ENCODE data around the gene METTL8.

METTL8 gene

GRCh38 chr2:171348056-171348455 is 85.7 kb downstream of the METTL8 start:
- no peaks in the 10 kb centered on the region for H3K9me3 ChIP-seq
- TF ChIP-seq CTCF (IDR thresholded peaks at IDR 0.05) = no peak
- H3K27ac ChIP-seq = no peak overlapping the region
- no peaks in the 10 kb centered on the region for H3K36me3 ChIP-seq
- H3K4me3 ChIP-seq (ENCODE audit: low read depth in 1 of 2, low read length in 1 of 2) = no peak overlapping the region
- no peaks in the 10 kb centered on the region for H3K4me1 ChIP-seq (ENCODE audit: control insufficient read depth in 1 of 2, insufficient read depth in 1 of 2, low read depth in 1 of 2, low read length in 1 of 2)
- no peaks in the 10 kb centered on the region for H3K27me3 ChIP-seq

DNA sequence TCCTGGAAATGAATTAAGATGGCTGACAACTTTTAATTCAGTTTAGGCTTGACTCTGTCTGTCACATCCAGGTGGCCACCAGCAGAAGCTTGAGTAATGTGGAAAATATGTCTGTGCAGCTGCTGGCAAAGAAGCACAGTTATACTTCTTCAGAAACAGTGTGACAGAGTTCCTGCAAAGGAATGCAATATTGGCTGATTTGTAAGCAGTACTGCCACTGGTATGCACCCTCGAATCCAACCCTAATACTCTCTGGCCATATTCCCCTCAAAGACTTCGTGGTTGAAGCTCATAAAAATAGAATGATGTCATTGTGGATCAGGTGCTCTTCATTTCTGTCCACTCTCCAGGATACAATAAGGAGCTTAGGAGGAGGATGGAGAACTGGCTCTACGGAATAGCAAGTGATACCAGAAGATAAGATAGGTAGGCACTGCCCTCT is 86.2 kb downstream of the METTL8 start:
- Histone ChIP-seq H3K36me3 (no peaks in the 10 kb centered on the region), H3K27me3 (no peaks in the 10 kb centered on the region), H3K4me1 (ENCODE audit: control insufficient read depth in 1 of 2, insufficient read depth in 1 of 2, low read depth in 1 of 2, low read length in 1 of 2) (no peaks in the 10 kb centered on the region), H3K27ac (no peak overlapping the region), H3K4me3 (ENCODE audit: low read depth in 1 of 2, low read length in 1 of 2) (no peak overlapping the region), H3K9me3 (no peaks in the 10 kb centered on the region)
- TF ChIP-seq CTCF (IDR thresholded peaks at IDR 0.05) = no peak

GRCh38 chr2:171346723-171347557 is 86.8 kb downstream of the METTL8 start:
- H3K27ac ChIP-seq = no peak overlapping the region
- H3K9me3 ChIP-seq = no peaks in the 10 kb centered on the region
- H3K36me3 ChIP-seq = no peaks in the 10 kb centered on the region
- no peaks in the 10 kb centered on the region for H3K27me3 ChIP-seq
- no peak overlapping the region for H3K4me3 ChIP-seq (ENCODE audit: low read depth in 1 of 2, low read length in 1 of 2)
- H3K4me1 ChIP-seq (ENCODE audit: control insufficient read depth in 1 of 2, insufficient read depth in 1 of 2, low read depth in 1 of 2, low read length in 1 of 2) = no peaks in the 10 kb centered on the region
- TF ChIP-seq CTCF (IDR thresholded peaks at IDR 0.05) = no peak

DNA sequence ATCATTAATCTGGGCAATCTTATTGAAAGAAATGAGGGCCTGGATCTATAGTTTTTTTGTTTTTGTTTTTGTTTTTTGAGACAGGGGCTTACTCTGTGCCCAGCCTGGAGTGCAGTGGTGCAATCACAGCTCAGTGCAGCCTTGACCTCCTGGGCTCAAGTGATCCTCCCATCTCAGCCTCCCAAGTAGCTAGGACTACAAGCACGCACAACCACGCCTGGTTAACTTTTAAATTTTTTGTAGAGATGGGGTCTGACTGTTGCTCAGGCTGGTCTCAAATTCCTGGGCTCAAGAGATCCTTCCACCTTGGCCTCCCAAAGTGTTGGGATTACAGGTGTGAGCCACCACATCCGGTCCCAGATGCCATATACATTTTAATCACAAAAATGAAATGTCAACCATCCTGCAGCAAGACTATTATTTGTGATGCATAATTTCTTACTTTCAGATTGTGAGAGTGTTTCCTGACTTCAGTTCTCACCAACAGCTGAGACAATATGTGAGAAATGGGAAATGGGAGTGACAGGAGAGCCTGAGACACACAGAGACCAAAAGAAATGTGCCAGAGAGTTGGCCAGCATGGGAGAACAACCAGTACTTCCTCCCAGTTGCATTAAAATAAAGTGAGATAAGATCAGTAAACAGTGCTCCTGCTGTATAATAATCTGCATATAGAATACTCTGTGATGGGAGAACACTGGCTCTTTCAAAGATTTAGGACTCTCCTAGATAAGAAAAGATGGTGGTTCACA is 87.6 kb downstream of the METTL8 start:
- Histone ChIP-seq H3K27ac (no peak overlapping the region), H3K9me3 (no peaks in the 10 kb centered on the region), H3K4me1 (ENCODE audit: control insufficient read depth in 1 of 2, insufficient read depth in 1 of 2, low read depth in 1 of 2, low read length in 1 of 2) (no peaks in the 10 kb centered on the region), H3K4me3 (ENCODE audit: low read depth in 1 of 2, low read length in 1 of 2) (no peak overlapping the region), H3K27me3 (no peaks in the 10 kb centered on the region), H3K36me3 (no peaks in the 10 kb centered on the region)
- no peak for TF ChIP-seq CTCF (IDR thresholded peaks at IDR 0.05)

DNA sequence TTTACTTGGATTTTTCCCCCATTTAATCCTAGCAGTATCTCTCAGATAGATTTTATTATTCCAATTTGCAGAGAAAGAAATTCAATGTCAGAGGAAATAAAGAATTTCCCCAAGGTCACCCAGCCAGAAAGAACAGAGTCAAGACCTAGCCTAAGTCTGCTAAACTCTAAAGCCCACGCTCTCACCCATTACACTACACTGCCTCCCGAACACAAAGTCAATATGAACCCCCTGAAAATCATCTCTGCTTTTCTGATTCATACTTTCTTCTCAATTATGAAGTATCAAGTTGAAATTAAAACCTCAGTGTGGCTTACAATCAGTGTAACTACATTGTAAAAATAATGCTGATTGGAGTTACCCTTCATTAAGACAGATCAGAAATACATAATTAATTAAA is 89.6 kb downstream of the METTL8 start:
- no peaks in the 10 kb centered on the region for H3K36me3 ChIP-seq
- H3K9me3 ChIP-seq = no peaks in the 10 kb centered on the region
- no peak overlapping the region for H3K4me3 ChIP-seq (ENCODE audit: low read depth in 1 of 2, low read length in 1 of 2)
- TF ChIP-seq CTCF (IDR thresholded peaks at IDR 0.05) = no peak
- H3K4me1 ChIP-seq (ENCODE audit: control insufficient read depth in 1 of 2, insufficient read depth in 1 of 2, low read depth in 1 of 2, low read length in 1 of 2) = no peaks in the 10 kb centered on the region
- no peaks in the 10 kb centered on the region for H3K27me3 ChIP-seq
- no peak overlapping the region for H3K27ac ChIP-seq

Measured in neutrophil (primary cell).